Caco-2 (cell line): ENCODE data around the gene CROCC2. TPM values are rescaled to one million over a fixed set of nuclear protein-coding genes. Genes with fewer than 3 reads are reported as not detected.

ENCODE experiments used
- BruUV-seq: library from RNA; stranded (reverse); fragments of 400-500 nt; replicated peaks from 2 replicates; lab custom pipeline; 2021; lab: Mats Ljungman, UMichigan
- CTCF ChIA-PET: fragments of 300-600 bp; sonication (Branson Sonifier 250); formaldehyde crosslinking; loops from one replicate; lab custom pipeline; 2022; ENCODE audit warnings: antibody characterized with exemption; lab: Charles Lee
- POLR2A ChIA-PET: fragments of 300-600 bp; sonication (Branson Sonifier 250); formaldehyde crosslinking; loops from one replicate; lab custom pipeline; 2022; ENCODE audit warnings: antibody characterized with exemption; lab: Charles Lee
- DNase-seq, 2 experiments: peaks; one replicate each; pipeline versions ENCODE4 v3.0.0 to v3.0.0-alpha.2; 2020 to 2022
- H3K27me3 ChIP-seq: replicated peaks from 2 replicates; pipeline ENCODE4 v1.6.0; 2011; ENCODE audit warnings: low read length; ENCODE audit not compliant: control insufficient read depth, insufficient read depth
- H3K36me3 ChIP-seq: 2 replicates; pipeline ENCODE4 v1.5.1; 2011; ENCODE audit warnings: low read length; ENCODE audit not compliant: control insufficient read depth, insufficient read depth
- H3K4me1 ChIP-seq: fragments of 250-450 bp; sonication (Bioruptor Pico); 2 replicates; pipeline ENCODE4 v1.5.1; 2020; ENCODE audit warnings: mild to moderate bottlenecking
- H3K4me3 ChIP-seq: 2 replicates; pipeline ENCODE4 v1.5.1; 2011; ENCODE audit warnings: low read depth, mild to moderate bottlenecking, control low read depth, low read length
- H3K9me3 ChIP-seq: fragments of 250-450 bp; sonication (Bioruptor Pico); 2 replicates; pipeline ENCODE4 v1.5.1; 2020; ENCODE audit warnings: mild to moderate bottlenecking, moderate library complexity
- H3K27ac Mint-ChIP-seq: one replicate; pipeline ENCODE4 v1.8.0; 2022; ENCODE audit warnings: mixed read lengths; ENCODE audit not compliant: unreplicated experiment
- H3K27me3 Mint-ChIP-seq: one replicate; pipeline ENCODE4 v1.8.0; 2022; ENCODE audit warnings: mixed read lengths; ENCODE audit not compliant: insufficient read depth, unreplicated experiment
- H3K36me3 Mint-ChIP-seq: one replicate; pipeline ENCODE4 v1.8.0; 2022; ENCODE audit warnings: mild to moderate bottlenecking, mixed read lengths; ENCODE audit not compliant: insufficient read depth, unreplicated experiment
- H3K4me1 Mint-ChIP-seq: one replicate; pipeline ENCODE4 v1.8.0; 2022; ENCODE audit warnings: low read depth, mixed read lengths; ENCODE audit not compliant: unreplicated experiment
- H3K4me3 Mint-ChIP-seq: one replicate; pipeline ENCODE4 v1.8.0; 2022; ENCODE audit warnings: mild to moderate bottlenecking, moderate library complexity, mixed read lengths; ENCODE audit not compliant: unreplicated experiment
- H3K9me3 Mint-ChIP-seq: one replicate; pipeline ENCODE4 v1.8.0; 2022; ENCODE audit warnings: mixed read lengths; ENCODE audit not compliant: unreplicated experiment
- intact Hi-C: fragments of 100-400 bp; cut with micrococcal nuclease; formaldehyde crosslinking; loops from one replicate; pipeline ENCODE4 v1.10.0; 2022; ENCODE audit not compliant: unreplicated experiment
- total RNA-seq: library from RNA; stranded (reverse); gene quantifications from 2 replicates; pipeline ENCODE4 v1.2.3, GENCODE V29; 2022
- TF ChIP-seq, protein P1 (sequence below), 2 experiments: fragments of 200-600 bp in 1 of 2; IDR thresholded peaks; 1 replicate in 1 of 2; 2 replicates in 1 of 2; pipeline versions ENCODE4 v1.5.1 to v1.8.0; 2011 to 2022; ENCODE audit warnings: antibody characterized with exemption in 1 of 2, control low read depth in 1 of 2, inconsistent platforms in 1 of 2, low read depth in 1 of 2, low read length in 1 of 2, mild to moderate bottlenecking in 1 of 2, moderate library complexity in 1 of 2; ENCODE audit not compliant: insufficient read depth in 1 of 2, severe bottlenecking in 1 of 2, unreplicated experiment in 1 of 2

Gene CROCC2
- total RNA-seq, 1 experiment from 2014 or later = not detected

GRCh38 chr2:240997856-240998705 lies 91.9 kb downstream of the CROCC2 start, which contains the start of gene SNED1:
Gene SNED1 (plus strand): TSS chr2:240998618. CDS start chr2:240998838, 220 bp downstream.
- no peaks in the 10 kb centered on the region for H3K27me3 ChIP-seq
- no peaks in the 10 kb centered on the region for H3K9me3 ChIP-seq
- H3K36me3 ChIP-seq = no peaks in the 10 kb centered on the region
- peak within 1 kb of the TSS; percentile 51 for H3K4me3 ChIP-seq
- TF ChIP-seq, protein P1, sequence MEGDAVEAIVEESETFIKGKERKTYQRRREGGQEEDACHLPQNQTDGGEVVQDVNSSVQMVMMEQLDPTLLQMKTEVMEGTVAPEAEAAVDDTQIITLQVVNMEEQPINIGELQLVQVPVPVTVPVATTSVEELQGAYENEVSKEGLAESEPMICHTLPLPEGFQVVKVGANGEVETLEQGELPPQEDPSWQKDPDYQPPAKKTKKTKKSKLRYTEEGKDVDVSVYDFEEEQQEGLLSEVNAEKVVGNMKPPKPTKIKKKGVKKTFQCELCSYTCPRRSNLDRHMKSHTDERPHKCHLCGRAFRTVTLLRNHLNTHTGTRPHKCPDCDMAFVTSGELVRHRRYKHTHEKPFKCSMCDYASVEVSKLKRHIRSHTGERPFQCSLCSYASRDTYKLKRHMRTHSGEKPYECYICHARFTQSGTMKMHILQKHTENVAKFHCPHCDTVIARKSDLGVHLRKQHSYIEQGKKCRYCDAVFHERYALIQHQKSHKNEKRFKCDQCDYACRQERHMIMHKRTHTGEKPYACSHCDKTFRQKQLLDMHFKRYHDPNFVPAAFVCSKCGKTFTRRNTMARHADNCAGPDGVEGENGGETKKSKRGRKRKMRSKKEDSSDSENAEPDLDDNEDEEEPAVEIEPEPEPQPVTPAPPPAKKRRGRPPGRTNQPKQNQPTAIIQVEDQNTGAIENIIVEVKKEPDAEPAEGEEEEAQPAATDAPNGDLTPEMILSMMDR (IDR thresholded peaks at IDR 0.05; ENCODE audit: insufficient read depth in 1 of 2, low read depth in 1 of 2, low read length in 1 of 2, severe bottlenecking in 1 of 2, unreplicated experiment in 1 of 2) = no peak
- BruUV-seq = no TSS peak
- CTCF ChIA-PET = interaction anchor here (0.7 kb wide), 1 partner anchor 55 kb away, joined by 3 read pairs; no protein-coding TSS in a partner anchor
- H3K4me1 Mint-ChIP-seq = no peaks in the 10 kb centered on the region
- H3K4me3 Mint-ChIP-seq = peak within 1 kb of the TSS; percentile 56
- DNase-seq = peak; percentile 72 to 79
- H3K4me1 ChIP-seq = no peaks in the 10 kb centered on the region
- H3K27ac Mint-ChIP-seq = no peak within 1 kb of the TSS
- no peaks in the 10 kb centered on the region for H3K36me3 Mint-ChIP-seq
- POLR2A ChIA-PET = interaction anchor here (0.5 kb wide), 1 partner anchor 317 kb away, joined by 3 read pairs; no protein-coding TSS in a partner anchor
- intact Hi-C loops = no loop called here
- no peaks in the 10 kb centered on the region for H3K9me3 Mint-ChIP-seq
- H3K27me3 Mint-ChIP-seq = peaks cover 4% of the 10 kb centered on the region

DNA sequence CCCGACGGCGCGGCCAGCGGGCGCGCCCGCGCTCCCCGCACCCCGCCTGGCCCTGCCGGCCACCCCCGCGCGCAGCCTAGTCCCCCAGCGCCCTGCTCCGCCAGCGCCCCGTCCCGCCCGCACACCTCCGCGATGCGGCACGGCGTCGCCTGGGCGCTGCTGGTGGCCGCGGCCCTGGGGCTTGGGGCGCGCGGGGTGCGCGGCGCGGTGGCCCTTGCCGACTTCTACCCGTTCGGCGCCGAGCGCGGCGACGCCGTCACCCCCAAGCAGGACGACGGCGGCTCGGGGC lies 92.5 kb downstream of the CROCC2 start:
- Mint-ChIP-seq H3K9me3 (no peaks in the 10 kb centered on the region), H3K36me3 (no peaks in the 10 kb centered on the region), H3K4me1 (no peaks in the 10 kb centered on the region), H3K27ac (no peak overlapping the region), H3K4me3 (peak overlapping the region; percentile 24), H3K27me3 (peaks cover 4% of the 10 kb centered on the region)
- Histone ChIP-seq H3K4me1 (no peaks in the 10 kb centered on the region), H3K27me3 (no peaks in the 10 kb centered on the region), H3K36me3 (no peaks in the 10 kb centered on the region), H3K9me3 (no peaks in the 10 kb centered on the region), H3K4me3 (peak overlapping the region; percentile 26)
- TF ChIP-seq, protein P1 (IDR thresholded peaks at IDR 0.05; ENCODE audit: insufficient read depth in 1 of 2, low read depth in 1 of 2, low read length in 1 of 2, severe bottlenecking in 1 of 2, unreplicated experiment in 1 of 2) = no peak
- ChIA-PET POLR2A (no interaction called here), CTCF (interaction anchor here (0.7 kb wide), 1 partner anchor 55 kb away, joined by 3 read pairs; no protein-coding TSS in a partner anchor)
- no peak for DNase-seq
- no TSS peak for BruUV-seq
- intact Hi-C loops = no loop called here

DNA sequence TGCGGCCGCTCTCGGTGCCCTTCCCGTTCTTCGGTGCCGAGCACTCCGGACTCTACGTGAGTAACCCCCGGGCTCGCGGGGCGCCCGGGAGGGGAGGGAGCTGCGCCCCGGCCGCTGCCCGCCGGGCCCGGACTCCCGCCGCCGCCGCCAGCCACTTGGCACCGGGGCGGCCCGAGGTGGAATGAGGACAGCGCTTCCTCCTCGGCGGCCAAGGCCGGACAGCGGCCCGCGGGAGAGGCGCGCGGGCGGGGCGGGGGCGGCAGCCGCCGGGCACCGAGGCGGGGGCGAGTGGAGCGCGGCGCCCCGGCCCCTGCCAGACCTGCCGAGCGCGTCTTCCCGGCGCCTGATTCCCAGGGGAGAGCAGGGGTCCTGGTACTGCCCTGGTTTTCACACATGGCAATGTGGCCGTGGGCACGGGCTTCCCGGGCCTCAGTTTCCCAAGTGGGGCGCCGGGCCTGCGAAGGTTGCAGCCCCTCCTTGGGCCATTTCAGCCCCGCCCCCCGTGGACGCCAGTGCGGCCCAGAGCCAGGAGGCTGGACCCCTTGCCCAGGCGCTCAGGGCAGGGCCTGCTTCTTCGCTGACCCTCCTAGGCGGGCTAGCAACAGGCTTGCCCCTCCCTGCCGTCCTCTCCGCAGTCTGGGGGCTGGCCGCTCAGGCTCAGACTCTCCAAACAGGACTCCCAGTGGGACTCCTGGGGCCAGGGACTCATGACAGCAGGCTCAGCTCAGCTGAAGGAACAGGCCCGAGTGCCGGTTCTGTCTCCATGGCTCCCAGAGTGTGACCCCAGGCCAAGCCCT lies 93.1 kb downstream of the CROCC2 start:
- Histone ChIP-seq H3K36me3 (no peaks in the 10 kb centered on the region), H3K27me3 (no peaks in the 10 kb centered on the region), H3K4me3 (peak overlapping the region; percentile 26; the same call in 1 of the 2 replicates), H3K4me1 (no peaks in the 10 kb centered on the region), H3K9me3 (peaks cover 4% of the 10 kb centered on the region)
- DNase-seq = peak in 1 of 2 experiments; percentile 21
- Mint-ChIP-seq H3K27me3 (peaks cover 4% of the 10 kb centered on the region), H3K4me3 (peak overlapping the region; percentile 56), H3K27ac (no peak overlapping the region), H3K4me1 (no peaks in the 10 kb centered on the region), H3K36me3 (no peaks in the 10 kb centered on the region), H3K9me3 (no peaks in the 10 kb centered on the region)
- POLR2A ChIA-PET = no interaction called here
- no TSS peak for BruUV-seq
- TF ChIP-seq, protein P1 (IDR thresholded peaks at IDR 0.05; ENCODE audit: insufficient read depth in 1 of 2, low read depth in 1 of 2, low read length in 1 of 2, severe bottlenecking in 1 of 2, unreplicated experiment in 1 of 2) = no peak
- intact Hi-C loops = no loop called here
- CTCF ChIA-PET = interaction anchor here (0.7 kb wide), 1 partner anchor 54 kb away, joined by 3 read pairs; no protein-coding TSS in a partner anchor
